ENCODE data around the gene OR52D1.

- TF ChIP-seq POLR2A (IDR thresholded peaks at IDR 0.05; ENCODE audit: extremely low read depth, insufficient read length) (no peak), MAX (IDR thresholded peaks at IDR 0.05; ENCODE audit: low read depth, low read length) (no peak)
Observed at GRCh38 chr11:5486421-5486820, 2.1 kb upstream of the OR52D1 start.
